HepG2 (cell line): ENCODE data around the gene C1orf35. TPM values are rescaled to one million over a fixed set of nuclear protein-coding genes. Genes with fewer than 3 reads are reported as not detected.

Experiments used
- ATAC-seq: fragments of 200-7000 bp; cut with Tn5 transposase; 3 replicates; pipeline ENCODE4 v1.9.1; 2020; ENCODE audit warnings: mild to moderate bottlenecking, moderate library complexity
- BruUV-seq: library from RNA; stranded (reverse); fragments of 400-500 nt; replicated peaks from 2 replicates; lab custom pipeline; 2021; lab: Mats Ljungman, UMichigan
- CTCF ChIA-PET: fragments of 300-600 bp; formaldehyde crosslinking; extraction: SDS; loops from one replicate; lab custom pipeline; 2021; ENCODE audit warnings: low total read pairs, inconsistent platforms, low intra/inter-chr PET ratio; lab: Yijun Ruan, JAX
- POLR2A ChIA-PET: fragments of 350-600 bp; sonication (Branson Sonifier 250); formaldehyde crosslinking; loops from one replicate; lab custom pipeline; 2020; ENCODE audit warnings: antibody characterized with exemption, inconsistent platforms; lab: Yijun Ruan, JAX
- DNase-seq: peaks from one replicate; pipeline ENCODE4 v3.0.0-alpha.2; 2015; ENCODE audit warnings: low spot score
- FAIRE-seq: peaks from 3 replicates; lab custom pipeline; 2011; peaks lifted over from hg19 to GRCh38; lab: Jason Lieb, UNC
- H2AFZ ChIP-seq: one replicate; pipeline ENCODE4 v1.6.1; 2011; ENCODE audit warnings: low read length, inconsistent platforms
- H3K27ac ChIP-seq: fragments of 300-600 bp; 3 replicates; pipeline ENCODE4 v1.8.0; 2011; ENCODE audit warnings: mixed run types, mild to moderate bottlenecking, mixed read lengths, low read length, inconsistent platforms; ENCODE audit not compliant: insufficient read depth; ENCODE audit errors: extremely low read length
- H3K27me3 ChIP-seq, 2 experiments: fragments of 200-600 bp in 1 of 2; 2 replicates in 1 of 2; 3 replicates in 1 of 2; pipeline versions ENCODE4 v1.6.0 to v1.8.0; 2011; ENCODE audit warnings: low read length in 2 of 2, mild to moderate bottlenecking in 2 of 2, moderate library complexity in 2 of 2, inconsistent platforms in 1 of 2; ENCODE audit not compliant: insufficient read depth in 2 of 2, control insufficient read depth in 1 of 2
- H3K36me3 ChIP-seq, 2 experiments: fragments of 200-600 bp in 1 of 2; replicated peaks in 1 of 2; 2 replicates in 1 of 2; 3 replicates in 1 of 2; pipeline versions ENCODE4 v1.5.1 to v1.8.0; 2011; ENCODE audit warnings: low read length in 2 of 2, inconsistent platforms in 1 of 2; ENCODE audit not compliant: insufficient read depth in 2 of 2, control insufficient read depth in 1 of 2
- H3K4me1 ChIP-seq: 2 replicates; pipeline ENCODE4 v1.5.1; 2012; ENCODE audit warnings: low read length, inconsistent platforms; ENCODE audit not compliant: insufficient read depth
- H3K4me2 ChIP-seq: 2 replicates; pipeline ENCODE4 v1.6.0; 2011; ENCODE audit warnings: low read depth, low read length, inconsistent platforms
- H3K4me3 ChIP-seq, 3 experiments: fragments of 200-600 bp in 1 of 3; sonication (generic), shearing (Covaris generic) in 1 of 3; replicated peaks in 1 of 3; 2 replicates each; pipeline ENCODE4 v1.5.1; 2011 to 2016; ENCODE audit warnings: low read length in 3 of 3, inconsistent platforms in 2 of 3, low read depth in 2 of 3, mild to moderate bottlenecking in 2 of 3, control low read depth in 1 of 3, mixed read lengths in 1 of 3; ENCODE audit not compliant: insufficient read depth in 1 of 3
- H3K79me2 ChIP-seq: one replicate; pipeline ENCODE4 v1.6.1; 2011; ENCODE audit warnings: low read length, inconsistent platforms; ENCODE audit not compliant: insufficient read depth
- H3K9ac ChIP-seq: 2 replicates; pipeline ENCODE4 v1.6.0; 2011; ENCODE audit warnings: mild to moderate bottlenecking, low read depth, low read length, inconsistent platforms; ENCODE audit not compliant: insufficient read depth
- H3K9me3 ChIP-seq: 2 replicates; pipeline ENCODE4 v1.5.1; 2012; ENCODE audit warnings: mild to moderate bottlenecking, low read length
- H4K20me1 ChIP-seq: 2 replicates; pipeline ENCODE4 v1.6.0; 2011; ENCODE audit warnings: inconsistent platforms, mild to moderate bottlenecking, low read length, moderate library complexity; ENCODE audit not compliant: insufficient read depth
- DR1 ChIP-seq: sonication (generic); formaldehyde crosslinking; IDR thresholded peaks from 2 replicates; pipeline ENCODE4 v1.8.0; 2021; ENCODE audit warnings: mild to moderate bottlenecking, missing genetic modification reagents, inconsistent platforms
- FOSL2 ChIP-seq: sonication (generic); formaldehyde crosslinking; IDR thresholded peaks from 2 replicates; pipeline ENCODE4 v1.4.0; 2020; ENCODE audit warnings: missing genetic modification reagents
- KDM6A ChIP-seq: IDR thresholded peaks from 2 replicates; pipeline ENCODE4 v1.6.1; 2016; ENCODE audit warnings: low read depth
- KLF11 ChIP-seq: IDR thresholded peaks from 2 replicates; pipeline ENCODE4 v1.6.1; 2016; ENCODE audit warnings: missing compliant biosample characterization
- KLF12 ChIP-seq: sonication (generic); formaldehyde crosslinking; IDR thresholded peaks from 2 replicates; pipeline ENCODE4 v1.4.0; 2020; ENCODE audit warnings: missing genetic modification reagents, borderline replicate concordance
- RBM39 ChIP-seq: fragments of 200-400 bp; formaldehyde crosslinking; IDR thresholded peaks from one replicate; pipeline ENCODE4 v1.6.1; 2018; ENCODE audit warnings: antibody characterized with exemption, mild to moderate bottlenecking, low read depth, low read length; ENCODE audit not compliant: poor library complexity, severe bottlenecking
- ZFP37 ChIP-seq: sonication (generic); formaldehyde crosslinking; IDR thresholded peaks from 2 replicates; pipeline ENCODE4 v1.4.0; 2020; ENCODE audit warnings: missing genetic modification reagents, borderline replicate concordance
- ZNF20 ChIP-seq: sonication (generic); formaldehyde crosslinking; IDR thresholded peaks from 2 replicates; pipeline ENCODE4 v1.4.0; 2020; ENCODE audit warnings: mild to moderate bottlenecking, moderate library complexity, missing genetic modification reagents
- ZNF234 ChIP-seq: sonication (generic); formaldehyde crosslinking; conservative IDR thresholded peaks from 2 replicates; pipeline ENCODE4 v1.5.1; 2020; ENCODE audit warnings: mild to moderate bottlenecking, missing genetic modification reagents
- ZNF703 ChIP-seq: sonication (generic); formaldehyde crosslinking; IDR thresholded peaks from 2 replicates; pipeline ENCODE4 v1.5.1; 2020; ENCODE audit warnings: missing genetic modification reagents, mild to moderate bottlenecking, moderate library complexity, borderline replicate concordance
- ZNF737 ChIP-seq: sonication (generic); formaldehyde crosslinking; IDR thresholded peaks from 2 replicates; pipeline ENCODE4 v1.5.0; 2020; ENCODE audit warnings: missing genetic modification reagents, mild to moderate bottlenecking, borderline replicate concordance
- ZNF83 ChIP-seq: sonication (generic); formaldehyde crosslinking; IDR thresholded peaks from 2 replicates; pipeline ENCODE4 v1.4.0; 2020; ENCODE audit warnings: missing genetic modification reagents, mild to moderate bottlenecking, borderline replicate concordance
- WGBS: methylation state at CpG from one replicate; pipeline ENCODE4 v1.1.6; 2017; ENCODE audit warnings: low lambda C conversion rate; 5-methylcytosine and 5-hydroxymethylcytosine counted together
- in situ Hi-C: cut with HindIII; loops from 2 replicates; pipeline ENCODE4 v1.10.0; 2017; ENCODE audit warnings: low pct_unique_long_range_greater_than_20kb; ENCODE audit not compliant: extremely low pct_ligation_motif_present
- intact Hi-C: fragments of 100-400 bp; cut with micrococcal nuclease; formaldehyde crosslinking; loops from one replicate; pipeline ENCODE4 v1.10.0; 2022; ENCODE audit not compliant: unreplicated experiment
- polyA plus RNA-seq, 8 experiments: library from polyadenylated mRNA; depleted of rRNA in 3 of 8; stranded (reverse) in 7 of 8; unstranded in 1 of 8; fragments of >200 nt; fragmentation: Illumina TruSeq in 4 of 8; extraction: Trizol in 4 of 8; gene quantifications; 2 replicates each; pipeline versions ENCODE4 v1.2.1 to v1.2.3, GENCODE V29; 2011 to 2016; ENCODE audit warnings: low read depth in 4 of 8, missing spikeins in 1 of 8, mixed read lengths in 1 of 8; ENCODE audit not compliant: insufficient read depth in 1 of 8
- total RNA-seq, 5 experiments: library from RNA; depleted of rRNA; stranded (reverse); fragments of >200 nt; fragmentation: Illumina TruSeq; extraction: Trizol; gene quantifications; 2 replicates each; pipeline ENCODE4 v1.2.3, GENCODE V29; 2016; ENCODE audit warnings: low read depth in 1 of 5
- TF ChIP-seq, protein P1 (sequence below): IDR thresholded peaks from 2 replicates; pipeline ENCODE4 v1.6.1; 2018; ENCODE audit warnings: missing genetic modification reagents, mild to moderate bottlenecking, missing compliant biosample characterization
- TF ChIP-seq, protein P2 (sequence below): sonication (generic); formaldehyde crosslinking; conservative IDR thresholded peaks from 2 replicates; pipeline ENCODE4 v1.5.0; 2020; ENCODE audit warnings: missing genetic modification reagents
- TF ChIP-seq, protein P3 (sequence below): sonication (generic); formaldehyde crosslinking; conservative IDR thresholded peaks from 2 replicates; pipeline ENCODE4 v1.4.0; 2020; ENCODE audit warnings: missing genetic modification reagents
- TF ChIP-seq, protein P4 (sequence below): sonication (generic); formaldehyde crosslinking; IDR thresholded peaks from 2 replicates; pipeline ENCODE4 v1.4.0; 2020; ENCODE audit warnings: missing genetic modification reagents, borderline replicate concordance
- TF ChIP-seq, protein P5 (sequence below): sonication (generic); formaldehyde crosslinking; IDR thresholded peaks from 2 replicates; pipeline ENCODE4; 2020; ENCODE audit warnings: missing genetic modification reagents, mild to moderate bottlenecking, borderline replicate concordance

The C1orf35 gene
- total and polyA plus RNA-seq, 2 of the 13 experiments (the other 11 are each of a cell fraction or from before 2014, with no cell fraction given) = 8.1 to 19.3 TPM

DNA sequence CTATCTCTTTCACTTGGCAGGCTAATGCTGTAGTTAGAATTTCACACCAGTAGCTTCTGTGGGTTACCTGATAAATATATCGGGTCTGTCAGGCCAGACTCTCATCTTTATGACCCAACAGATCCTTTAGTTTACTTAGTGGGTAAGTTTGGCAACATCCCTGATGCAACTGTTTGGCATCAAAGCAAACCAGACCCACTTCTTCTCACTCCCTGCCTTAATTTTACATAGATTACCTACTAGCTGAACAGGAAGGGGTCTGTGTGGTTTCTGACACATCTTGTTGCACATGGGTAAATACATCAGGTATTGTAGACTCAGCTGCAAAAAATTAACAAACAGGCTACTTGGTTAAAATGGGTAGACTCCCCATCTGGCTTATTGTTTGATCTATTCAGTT lies 33.8 kb upstream of the C1orf35 start:
- Histone ChIP-seq H4K20me1 (no peaks in the 10 kb centered on the region; the same call in 1 of the 2 replicates), H3K79me2 (peaks cover 15% of the 10 kb centered on the region), H3K27ac (no peak overlapping the region), H3K27me3 (peaks cover 0 to 8% of the 10 kb centered on the region in 2 experiments; a peak in 2 of 5 replicates), H3K9ac (no peak overlapping the region), H3K36me3 (no peaks in the 10 kb centered on the region), H3K9me3 (no peaks in the 10 kb centered on the region), H3K4me1 (peaks cover 13% of the 10 kb centered on the region), H3K4me3 (no peak overlapping the region), H2AFZ (no peak overlapping the region), H3K4me2 (no peak overlapping the region)
- in situ Hi-C loops = loop anchor here (5.0 kb wide), 1 partner anchor 40 kb away; no protein-coding TSS in a partner anchor
- no TSS peak for BruUV-seq
- WGBS = 0% methylated on average over 1 of the region's 1 CpG
- DNase-seq = no peak
- ChIA-PET POLR2A (interaction anchor here (5.6 kb wide), 1 partner anchor 29 kb away, joined by 38 read pairs; the partner anchor contains the start of gene IBA57), CTCF (no interaction called here)
- no peak for ATAC-seq
- FAIRE-seq = no peak
- intact Hi-C loops = no loop called here
- TF ChIP-seq ZFP37 (CRISPR knock-in tag) (no peak), ZNF703 (no peak), KLF12 (CRISPR knock-in tag) (no peak), KLF11 (CRISPR knock-in tag) (no peak), ZNF737 (CRISPR knock-in tag) (no peak), FOSL2 (peak; percentile 25; the same call in 1 of the 2 replicates), KDM6A (CRISPR knock-in tag) (no peak), ZNF83 (CRISPR knock-in tag) (no peak), RBM39 (no peak), DR1 (CRISPR knock-in tag) (no peak), ZNF234 (CRISPR knock-in tag) (no peak), ZNF20 (CRISPR knock-in tag) (no peak)
- TF ChIP-seq, protein P1, sequence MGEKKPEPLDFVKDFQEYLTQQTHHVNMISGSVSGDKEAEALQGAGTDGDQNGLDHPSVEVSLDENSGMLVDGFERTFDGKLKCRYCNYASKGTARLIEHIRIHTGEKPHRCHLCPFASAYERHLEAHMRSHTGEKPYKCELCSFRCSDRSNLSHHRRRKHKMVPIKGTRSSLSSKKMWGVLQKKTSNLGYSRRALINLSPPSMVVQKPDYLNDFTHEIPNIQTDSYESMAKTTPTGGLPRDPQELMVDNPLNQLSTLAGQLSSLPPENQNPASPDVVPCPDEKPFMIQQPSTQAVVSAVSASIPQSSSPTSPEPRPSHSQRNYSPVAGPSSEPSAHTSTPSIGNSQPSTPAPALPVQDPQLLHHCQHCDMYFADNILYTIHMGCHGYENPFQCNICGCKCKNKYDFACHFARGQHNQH = no peak
- TF ChIP-seq, protein P2, sequence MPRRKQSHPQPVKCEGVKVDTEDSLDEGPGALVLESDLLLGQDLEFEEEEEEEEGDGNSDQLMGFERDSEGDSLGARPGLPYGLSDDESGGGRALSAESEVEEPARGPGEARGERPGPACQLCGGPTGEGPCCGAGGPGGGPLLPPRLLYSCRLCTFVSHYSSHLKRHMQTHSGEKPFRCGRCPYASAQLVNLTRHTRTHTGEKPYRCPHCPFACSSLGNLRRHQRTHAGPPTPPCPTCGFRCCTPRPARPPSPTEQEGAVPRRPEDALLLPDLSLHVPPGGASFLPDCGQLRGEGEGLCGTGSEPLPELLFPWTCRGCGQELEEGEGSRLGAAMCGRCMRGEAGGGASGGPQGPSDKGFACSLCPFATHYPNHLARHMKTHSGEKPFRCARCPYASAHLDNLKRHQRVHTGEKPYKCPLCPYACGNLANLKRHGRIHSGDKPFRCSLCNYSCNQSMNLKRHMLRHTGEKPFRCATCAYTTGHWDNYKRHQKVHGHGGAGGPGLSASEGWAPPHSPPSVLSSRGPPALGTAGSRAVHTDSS (CRISPR knock-in tag) = no peak
- TF ChIP-seq, protein P3, sequence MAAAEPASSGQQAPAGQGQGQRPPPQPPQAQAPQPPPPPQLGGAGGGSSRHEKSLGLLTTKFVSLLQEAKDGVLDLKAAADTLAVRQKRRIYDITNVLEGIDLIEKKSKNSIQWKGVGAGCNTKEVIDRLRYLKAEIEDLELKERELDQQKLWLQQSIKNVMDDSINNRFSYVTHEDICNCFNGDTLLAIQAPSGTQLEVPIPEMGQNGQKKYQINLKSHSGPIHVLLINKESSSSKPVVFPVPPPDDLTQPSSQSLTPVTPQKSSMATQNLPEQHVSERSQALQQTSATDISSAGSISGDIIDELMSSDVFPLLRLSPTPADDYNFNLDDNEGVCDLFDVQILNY (CRISPR knock-in tag) = no peak
- TF ChIP-seq, protein P4, sequence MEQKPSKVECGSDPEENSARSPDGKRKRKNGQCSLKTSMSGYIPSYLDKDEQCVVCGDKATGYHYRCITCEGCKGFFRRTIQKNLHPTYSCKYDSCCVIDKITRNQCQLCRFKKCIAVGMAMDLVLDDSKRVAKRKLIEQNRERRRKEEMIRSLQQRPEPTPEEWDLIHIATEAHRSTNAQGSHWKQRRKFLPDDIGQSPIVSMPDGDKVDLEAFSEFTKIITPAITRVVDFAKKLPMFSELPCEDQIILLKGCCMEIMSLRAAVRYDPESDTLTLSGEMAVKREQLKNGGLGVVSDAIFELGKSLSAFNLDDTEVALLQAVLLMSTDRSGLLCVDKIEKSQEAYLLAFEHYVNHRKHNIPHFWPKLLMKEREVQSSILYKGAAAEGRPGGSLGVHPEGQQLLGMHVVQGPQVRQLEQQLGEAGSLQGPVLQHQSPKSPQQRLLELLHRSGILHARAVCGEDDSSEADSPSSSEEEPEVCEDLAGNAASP (CRISPR knock-in tag) = no peak
- TF ChIP-seq, protein P5, sequence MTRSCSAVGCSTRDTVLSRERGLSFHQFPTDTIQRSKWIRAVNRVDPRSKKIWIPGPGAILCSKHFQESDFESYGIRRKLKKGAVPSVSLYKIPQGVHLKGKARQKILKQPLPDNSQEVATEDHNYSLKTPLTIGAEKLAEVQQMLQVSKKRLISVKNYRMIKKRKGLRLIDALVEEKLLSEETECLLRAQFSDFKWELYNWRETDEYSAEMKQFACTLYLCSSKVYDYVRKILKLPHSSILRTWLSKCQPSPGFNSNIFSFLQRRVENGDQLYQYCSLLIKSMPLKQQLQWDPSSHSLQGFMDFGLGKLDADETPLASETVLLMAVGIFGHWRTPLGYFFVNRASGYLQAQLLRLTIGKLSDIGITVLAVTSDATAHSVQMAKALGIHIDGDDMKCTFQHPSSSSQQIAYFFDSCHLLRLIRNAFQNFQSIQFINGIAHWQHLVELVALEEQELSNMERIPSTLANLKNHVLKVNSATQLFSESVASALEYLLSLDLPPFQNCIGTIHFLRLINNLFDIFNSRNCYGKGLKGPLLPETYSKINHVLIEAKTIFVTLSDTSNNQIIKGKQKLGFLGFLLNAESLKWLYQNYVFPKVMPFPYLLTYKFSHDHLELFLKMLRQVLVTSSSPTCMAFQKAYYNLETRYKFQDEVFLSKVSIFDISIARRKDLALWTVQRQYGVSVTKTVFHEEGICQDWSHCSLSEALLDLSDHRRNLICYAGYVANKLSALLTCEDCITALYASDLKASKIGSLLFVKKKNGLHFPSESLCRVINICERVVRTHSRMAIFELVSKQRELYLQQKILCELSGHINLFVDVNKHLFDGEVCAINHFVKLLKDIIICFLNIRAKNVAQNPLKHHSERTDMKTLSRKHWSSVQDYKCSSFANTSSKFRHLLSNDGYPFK (CRISPR knock-in tag) = no peak
